RCC 7860 (cell line): ENCODE measurements around the gene CLMP.
"Not testable (repeated sequence)": the region's sequence is repeated elsewhere in the genome, so short reads cannot be mapped to it uniquely, and the experiment has no call there.

Source experiments
- DNase-seq: peaks from one replicate; pipeline ENCODE4 v3.0.0-alpha.2; 2015; ENCODE audit warnings: low spot score
- FAIRE-seq: peaks from 2 replicates; lab custom pipeline; 2012; peaks lifted over from hg19 to GRCh38; lab: Jason Lieb, UNC

Gene CLMP

DNA sequence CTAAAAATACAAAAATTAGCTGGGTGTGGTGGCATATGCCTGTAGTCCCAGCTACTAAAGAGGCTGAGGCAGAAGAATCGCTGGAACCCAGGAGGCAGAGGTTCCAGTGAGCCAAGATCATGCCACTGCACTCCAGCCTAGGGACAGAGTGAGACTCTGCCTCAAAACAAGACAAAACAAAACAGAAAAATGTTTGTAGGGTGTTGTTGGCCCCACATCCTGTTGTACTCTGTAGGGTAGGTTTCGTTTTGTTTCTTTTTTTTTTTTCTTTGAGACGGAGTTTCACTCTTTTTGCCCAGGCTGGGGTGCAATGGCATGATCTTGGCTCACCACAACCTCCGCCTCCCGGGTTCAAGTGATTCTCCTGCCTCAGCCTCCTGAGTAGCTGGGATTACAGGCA lies 107.4 kb downstream of the CLMP start:
- FAIRE-seq, DNase-seq: not testable (repeated sequence)

DNA sequence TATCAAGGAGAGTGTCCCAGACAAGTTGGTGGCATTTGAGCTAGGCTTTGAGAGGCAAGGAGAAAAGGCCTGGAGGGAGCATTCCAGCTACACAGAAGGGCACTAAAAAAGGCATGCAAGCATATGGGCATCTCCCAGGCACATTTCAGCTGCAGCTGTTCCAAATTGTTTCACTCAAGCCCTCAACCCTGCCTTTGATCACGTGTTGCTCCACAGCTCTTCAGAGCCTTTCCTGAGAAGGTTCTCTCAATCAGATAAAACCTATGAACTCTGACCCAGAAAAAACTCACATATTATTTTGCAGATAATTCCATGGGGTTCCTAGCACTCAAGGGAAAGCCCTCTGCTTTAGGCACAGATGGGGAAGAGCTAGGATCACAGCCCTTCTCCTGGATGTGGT lies 108.7 kb downstream of the CLMP start:
- DNase-seq, result no peak
- no peak for FAIRE-seq

DNA sequence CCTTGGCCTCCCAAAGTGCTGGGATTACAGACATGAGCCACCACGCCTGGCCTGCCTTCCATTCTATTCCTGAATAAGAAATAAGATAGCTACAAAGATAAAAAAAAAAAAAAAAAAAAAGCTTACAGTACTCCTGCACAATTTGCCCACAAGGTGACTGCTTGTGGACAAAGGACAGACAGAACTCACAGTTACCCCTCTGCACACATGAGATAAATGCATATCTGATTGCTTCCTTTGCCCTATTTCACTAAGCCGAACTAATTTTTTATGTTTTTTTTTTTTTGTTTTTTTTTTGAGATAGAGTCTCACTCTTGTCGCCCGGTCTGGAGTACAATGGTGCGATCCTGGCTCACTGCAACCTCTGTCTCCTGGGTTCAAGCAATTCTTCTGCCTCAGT lies 109.6 kb downstream of the CLMP start:
- FAIRE-seq (no peak), DNase-seq (no peak)

DNA sequence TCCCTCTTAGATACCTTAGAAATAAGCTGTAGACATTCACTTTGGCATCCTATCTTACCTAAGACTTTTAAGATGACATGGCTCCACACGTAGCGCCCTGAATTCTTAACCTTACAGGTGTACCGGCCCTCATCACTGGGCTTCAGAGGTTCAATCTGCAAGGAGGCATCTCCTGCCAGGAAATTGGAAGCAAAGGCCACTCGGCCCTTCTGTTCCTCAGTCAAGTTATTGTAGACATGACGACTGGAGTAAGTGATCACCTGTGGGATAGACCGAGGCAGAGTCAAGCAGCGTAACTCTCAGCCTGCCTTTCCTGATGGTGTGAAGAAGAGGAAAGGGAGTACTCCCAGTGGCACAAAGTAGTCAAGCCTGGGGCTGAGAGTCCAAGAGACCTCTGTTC lies 110.6 kb downstream of the CLMP start:
- no peak for FAIRE-seq
- no peak for DNase-seq

DNA sequence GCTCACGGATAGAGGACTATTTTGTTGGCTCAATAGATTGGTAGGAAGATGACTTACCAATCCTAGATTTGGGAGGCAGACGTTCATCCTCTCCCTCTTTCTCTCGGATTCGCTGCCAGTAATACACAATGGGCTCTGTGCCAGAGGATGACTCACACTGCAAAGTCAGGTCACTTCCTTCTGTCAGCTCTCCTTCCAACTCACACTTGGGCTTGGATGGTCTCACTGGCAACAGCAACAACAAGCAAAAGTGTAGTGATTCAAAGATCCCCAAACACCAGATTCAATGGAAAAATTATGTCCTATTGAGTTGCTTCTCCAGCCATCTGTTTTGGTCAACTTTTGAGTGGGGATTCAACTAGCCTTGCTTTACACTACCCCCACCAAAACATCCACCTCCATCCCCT lies 111.4 kb downstream of the CLMP start:
- peak; percentile 78 for FAIRE-seq

DNA sequence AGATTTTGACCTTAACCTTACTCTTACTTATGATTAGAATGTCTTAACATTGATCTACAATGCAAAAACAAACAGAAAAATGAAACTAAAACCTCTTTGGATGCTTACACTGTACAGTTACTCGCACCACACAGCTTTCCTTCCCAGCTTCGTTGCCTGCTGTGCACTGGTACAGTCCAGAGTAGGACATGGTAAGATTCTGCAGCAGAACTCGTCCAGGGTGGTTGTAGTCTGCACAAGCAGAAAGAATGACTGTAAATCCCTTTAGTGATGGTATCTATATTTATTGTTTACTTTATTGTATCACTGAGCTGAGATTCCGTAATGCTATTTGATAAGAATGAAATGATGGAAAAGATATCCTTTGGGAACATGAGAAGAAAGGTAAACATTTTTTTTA lies 112.1 kb downstream of the CLMP start:
- FAIRE-seq, result no peak
- no peak for DNase-seq

More for the DNA sequence above, 111.4 kb downstream of the CLMP start:
- peak; percentile 91 for DNase-seq

DNA sequence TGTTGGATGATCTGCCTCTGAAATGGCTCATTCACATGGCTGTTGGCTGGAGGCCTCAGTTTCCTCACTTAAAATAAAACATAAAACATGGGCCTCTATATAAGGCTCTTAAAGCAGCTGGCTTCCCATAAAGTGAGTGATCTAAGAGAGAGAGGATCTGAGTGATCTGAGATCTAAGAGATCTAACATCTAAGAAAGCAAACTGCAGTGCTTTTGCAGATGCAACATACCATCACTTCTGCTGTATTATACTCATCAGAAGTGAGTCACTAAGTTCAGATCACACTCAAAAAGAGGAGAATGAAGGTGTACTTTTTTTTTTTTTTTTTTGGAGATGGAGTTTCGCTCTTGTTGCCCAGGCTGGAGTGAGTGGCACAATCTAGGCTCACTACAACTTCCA lies 115.0 kb downstream of the CLMP start:
- no peak for FAIRE-seq

DNA sequence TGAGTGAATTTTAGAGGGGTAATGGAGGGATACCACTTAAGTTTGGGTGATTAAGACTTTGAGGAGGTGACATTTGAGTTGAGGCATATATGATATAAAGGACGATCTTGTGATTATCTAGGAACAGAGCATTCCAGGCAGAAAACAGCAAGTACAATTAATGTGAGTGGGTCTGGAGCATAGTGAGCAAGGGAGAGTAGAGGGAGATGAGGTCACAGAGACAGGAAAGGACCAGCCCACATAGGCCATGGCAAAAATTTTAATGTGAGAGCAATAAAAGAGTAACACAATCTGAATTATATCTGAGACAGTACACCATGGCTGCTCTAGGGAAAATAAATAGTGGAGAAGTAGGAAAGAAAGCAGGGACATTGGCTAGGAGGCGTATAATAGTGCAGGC lies 118.6 kb downstream of the CLMP start:
- FAIRE-seq, result no peak
- no peak for DNase-seq

More for the DNA sequence above, 115.0 kb downstream of the CLMP start:
- no peak for DNase-seq

DNA sequence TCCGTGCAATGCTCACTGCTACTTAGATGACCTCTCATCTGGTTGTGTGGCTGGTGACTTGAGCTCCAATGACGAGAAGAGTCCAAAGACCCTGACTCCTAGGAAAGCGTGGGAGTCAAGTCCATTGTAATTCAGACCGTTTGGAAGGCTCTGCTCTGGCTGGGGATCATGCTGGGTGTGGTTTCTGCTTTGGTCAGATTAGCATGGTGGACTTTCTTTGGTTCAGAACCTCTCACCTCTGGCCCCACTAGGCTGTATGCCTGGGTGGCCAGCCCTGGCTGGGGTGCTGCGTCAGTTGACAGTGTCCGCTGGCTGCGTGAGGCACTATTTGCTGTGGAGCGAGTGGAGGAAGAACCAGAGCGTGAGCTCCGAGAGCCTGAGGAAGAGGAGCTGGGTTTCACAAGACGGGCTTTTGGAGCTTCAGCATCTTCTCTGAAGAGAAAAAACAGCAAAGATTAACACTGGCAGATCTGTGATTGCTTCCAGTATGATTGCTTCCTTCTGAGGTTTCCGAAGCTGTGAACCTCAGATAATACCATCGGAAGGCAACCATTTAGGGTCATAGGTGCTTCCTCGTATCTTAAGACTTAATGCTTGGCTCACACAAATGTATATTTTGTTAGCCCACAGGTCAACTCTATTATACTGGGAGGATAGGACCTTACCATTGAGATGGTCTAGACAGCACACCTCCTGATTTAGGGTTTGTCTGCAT lies 121.5 kb downstream of the CLMP start:
- FAIRE-seq (no peak), DNase-seq (no peak)

DNA sequence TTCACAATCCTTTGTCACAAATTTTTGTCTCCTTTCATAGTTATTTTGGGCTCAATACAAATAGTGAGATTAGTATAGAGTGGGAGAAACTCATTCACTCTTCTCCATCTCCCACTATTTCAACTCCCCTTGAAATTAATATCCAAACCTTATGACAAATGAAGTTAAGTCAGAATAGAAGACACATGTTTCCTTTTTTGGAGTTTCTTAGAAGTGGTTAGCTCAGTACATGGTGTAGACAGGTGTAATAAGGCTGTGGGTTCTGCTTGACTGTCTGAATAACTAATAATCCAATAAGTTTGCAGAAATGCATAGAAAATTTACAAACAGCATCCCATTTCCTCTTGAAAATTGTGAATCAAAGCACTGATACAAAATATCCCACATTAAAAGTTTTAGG lies 122.3 kb downstream of the CLMP start:
- DNase-seq (no peak), FAIRE-seq (no peak)

DNA sequence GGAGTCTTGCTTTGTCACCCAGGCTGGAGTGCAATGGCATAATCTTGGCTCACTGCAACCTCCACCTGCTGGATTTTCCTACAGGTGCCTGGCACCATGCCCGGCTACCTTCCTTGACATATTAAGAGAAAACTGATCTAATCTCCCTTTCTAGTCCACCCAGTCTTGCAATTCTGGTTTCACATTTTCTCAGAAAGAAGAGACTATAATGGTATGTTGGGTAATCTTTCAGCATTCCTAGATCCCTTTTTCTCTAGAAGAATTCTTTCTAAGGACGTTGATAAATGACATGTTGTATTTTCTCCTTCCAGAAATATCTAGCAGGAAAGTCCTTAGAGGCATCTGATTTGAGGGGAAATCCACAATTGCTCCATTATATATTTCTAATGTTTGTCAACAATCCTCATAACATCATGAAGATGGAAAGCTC lies 122.7 kb downstream of the CLMP start:
- FAIRE-seq (no peak), DNase-seq (no peak)

DNA sequence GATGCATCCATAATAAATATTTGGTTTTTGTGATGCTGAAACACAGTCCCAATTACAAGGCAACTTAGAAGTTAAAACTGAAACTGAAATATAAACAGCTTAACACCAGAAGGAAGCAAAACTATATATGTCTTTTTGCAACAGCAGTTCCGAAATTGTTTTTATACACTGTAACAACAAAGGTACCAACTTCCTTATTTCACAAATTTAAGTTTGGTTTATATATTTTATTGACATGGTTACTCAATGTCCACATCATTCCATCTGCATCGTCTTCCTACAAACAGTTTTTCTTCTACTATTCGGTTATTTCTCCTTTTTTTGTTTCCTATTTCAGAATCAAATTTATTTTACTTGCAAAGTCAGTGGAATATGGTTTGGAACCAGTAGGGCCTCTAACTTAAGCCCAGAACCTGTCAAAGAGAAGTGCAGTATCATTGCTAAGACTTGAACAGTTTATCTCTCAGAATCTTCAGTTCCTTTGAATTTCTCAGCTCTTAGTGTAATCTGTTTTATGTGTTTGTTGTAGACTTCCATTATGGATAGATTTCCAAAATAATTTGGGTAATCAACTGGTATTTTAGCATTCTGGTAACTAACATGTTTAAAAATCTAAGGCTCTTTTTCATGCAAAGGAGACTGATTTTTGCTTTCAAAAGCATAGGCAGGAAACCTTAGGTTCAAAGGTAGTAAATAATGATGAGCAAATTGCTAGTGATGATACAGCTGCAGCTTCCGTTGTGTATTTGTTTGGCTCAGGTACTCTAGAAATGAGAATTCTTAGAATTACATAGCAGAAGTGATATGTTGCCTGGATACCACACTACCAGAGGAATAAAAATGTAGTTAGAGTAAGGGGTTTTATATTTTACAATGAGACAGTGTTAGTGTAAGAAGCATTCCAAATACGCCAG lies 124.9 kb downstream of the CLMP start:
- no peak for FAIRE-seq
- DNase-seq, result no peak

DNA sequence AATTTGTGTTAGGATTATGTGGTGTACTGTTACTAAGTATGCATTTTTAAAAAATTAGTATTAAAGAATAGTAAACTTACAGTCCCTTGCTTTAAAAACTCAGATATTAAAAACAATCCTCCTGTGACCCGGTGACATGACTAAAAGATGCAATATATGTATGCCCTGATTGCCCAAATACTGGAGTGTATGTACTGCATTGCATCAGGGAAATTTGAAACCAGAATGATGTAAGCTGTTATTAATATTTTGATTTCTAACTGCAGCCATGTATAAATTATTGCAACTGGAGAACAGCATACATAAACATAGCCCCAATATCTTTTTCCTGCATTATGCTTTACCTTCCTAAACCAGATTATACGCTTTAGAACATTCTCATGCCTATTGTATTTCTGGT lies 129.4 kb downstream of the CLMP start:
- DNase-seq, result no peak
- no peak for FAIRE-seq

DNA sequence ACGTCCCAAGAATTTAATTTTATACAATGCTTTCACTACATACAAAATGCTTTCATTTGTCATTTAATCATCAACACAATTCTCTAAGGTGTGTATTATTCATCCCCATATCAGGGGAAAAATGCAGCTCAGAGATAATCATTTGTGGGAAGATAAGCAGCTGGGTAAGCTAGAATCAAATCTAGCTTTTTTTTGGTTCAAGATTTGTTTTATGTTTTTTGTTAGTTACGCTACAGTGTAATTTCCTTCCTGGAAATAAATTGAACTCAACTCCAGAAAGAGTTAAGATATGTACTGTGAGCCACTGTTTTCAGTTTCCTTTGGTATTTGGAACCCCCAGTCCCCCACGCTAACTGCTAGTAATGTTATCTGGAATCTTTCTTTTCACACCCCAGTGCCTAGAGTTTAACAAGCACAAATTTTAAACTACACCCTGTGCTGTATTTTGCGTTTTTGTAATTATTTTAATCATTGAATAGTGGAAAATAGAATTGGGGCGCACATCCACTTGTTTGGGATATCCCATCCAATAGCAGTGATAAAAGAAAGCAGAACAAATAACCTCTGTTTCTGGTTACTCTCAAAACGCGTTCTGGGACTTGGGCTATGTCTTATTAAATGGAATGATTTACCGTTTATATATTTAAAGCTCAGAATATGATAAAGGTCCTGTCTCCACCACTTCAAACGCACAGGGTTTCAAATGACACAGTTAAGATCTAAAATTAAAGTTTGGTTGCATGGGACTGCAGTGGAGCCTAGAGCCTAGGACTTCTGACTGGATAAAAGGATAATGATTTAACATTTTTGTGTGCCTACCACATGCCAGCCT lies 131.0 kb downstream of the CLMP start:
- DNase-seq, result no peak
- no peak for FAIRE-seq

DNA sequence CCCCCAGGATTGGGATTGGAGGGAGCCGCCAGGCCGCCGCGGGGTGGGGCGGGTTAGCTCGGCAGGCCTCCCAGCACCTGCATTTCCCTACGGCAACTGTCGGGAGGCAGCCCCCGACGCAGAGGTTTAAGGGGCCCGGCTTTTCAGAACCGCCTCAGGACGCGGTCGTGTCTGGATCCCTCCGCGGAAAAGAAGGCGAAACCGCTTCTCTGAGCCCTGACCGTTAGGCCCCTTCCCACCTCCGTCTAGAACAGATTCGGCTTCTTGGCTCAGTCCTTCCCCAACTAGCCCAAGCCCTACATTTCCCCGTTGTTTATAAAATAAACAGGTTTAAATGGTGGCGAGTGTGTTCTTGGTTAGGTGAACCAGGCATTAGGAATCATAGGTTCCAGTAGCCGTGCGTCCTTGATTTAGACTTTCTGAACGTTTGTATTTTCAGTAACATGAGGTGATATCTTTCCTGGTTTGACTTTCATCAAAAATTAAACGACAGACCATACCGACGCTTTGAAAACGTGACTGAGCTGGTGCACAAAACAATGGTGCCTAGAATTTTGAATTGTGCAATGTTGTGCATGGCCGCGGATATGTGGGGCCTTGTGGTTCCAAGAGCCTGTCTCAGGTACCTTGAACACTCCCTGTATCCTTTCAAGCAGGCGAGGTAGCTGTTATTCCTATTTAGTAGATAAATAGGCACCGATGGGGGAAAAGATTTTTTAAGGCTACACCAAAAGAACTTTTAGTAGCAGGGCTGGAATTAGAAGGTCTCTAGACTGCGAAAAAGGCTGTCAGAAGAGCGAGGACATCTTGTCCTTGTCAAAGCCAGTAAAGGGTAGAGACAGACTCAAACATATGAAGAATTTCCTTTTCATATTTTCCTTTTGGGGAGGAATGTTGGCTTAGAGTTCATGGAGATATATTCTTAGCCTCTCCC lies 131.9 kb downstream of the CLMP start:
- FAIRE-seq (no peak), DNase-seq (peak; percentile 16)

DNA sequence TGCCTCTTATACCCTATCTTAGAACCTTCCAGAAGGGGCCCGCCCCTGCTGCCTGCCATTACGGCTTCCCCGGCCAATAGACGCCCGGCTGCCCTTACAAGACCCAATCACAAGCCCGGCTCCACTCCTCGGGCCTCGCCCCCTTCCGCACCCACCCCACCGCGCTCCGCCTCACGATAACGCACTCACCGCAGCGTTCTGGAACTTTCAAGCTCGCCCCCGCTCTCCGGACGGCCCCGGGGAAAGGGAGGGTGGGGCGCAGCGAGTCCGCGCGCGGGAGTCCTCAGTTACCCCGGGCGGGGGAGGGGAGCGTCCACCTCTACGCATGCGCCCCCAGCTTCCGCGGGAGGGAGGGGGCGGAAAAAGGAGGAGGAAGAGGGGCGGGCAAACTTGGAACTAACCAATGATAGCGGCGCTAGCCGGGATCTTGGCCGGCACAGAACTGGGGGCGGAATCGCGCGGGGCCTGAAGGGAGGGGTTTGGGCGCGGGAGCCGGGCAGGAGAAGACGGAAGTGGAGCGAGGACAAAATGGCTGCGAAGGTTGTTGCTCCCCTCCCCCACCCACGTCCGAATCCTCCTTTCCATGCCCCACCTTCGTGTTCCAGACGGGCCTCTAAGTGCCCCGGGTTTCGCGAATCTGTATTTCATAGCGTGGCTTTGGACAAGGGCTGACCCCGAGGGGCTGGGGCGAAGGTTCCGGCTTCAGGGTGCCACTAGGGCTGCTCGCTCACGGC lies 132.7 kb downstream of the CLMP start:
- FAIRE-seq (peak; percentile 58), DNase-seq (peak; percentile 95)

DNA sequence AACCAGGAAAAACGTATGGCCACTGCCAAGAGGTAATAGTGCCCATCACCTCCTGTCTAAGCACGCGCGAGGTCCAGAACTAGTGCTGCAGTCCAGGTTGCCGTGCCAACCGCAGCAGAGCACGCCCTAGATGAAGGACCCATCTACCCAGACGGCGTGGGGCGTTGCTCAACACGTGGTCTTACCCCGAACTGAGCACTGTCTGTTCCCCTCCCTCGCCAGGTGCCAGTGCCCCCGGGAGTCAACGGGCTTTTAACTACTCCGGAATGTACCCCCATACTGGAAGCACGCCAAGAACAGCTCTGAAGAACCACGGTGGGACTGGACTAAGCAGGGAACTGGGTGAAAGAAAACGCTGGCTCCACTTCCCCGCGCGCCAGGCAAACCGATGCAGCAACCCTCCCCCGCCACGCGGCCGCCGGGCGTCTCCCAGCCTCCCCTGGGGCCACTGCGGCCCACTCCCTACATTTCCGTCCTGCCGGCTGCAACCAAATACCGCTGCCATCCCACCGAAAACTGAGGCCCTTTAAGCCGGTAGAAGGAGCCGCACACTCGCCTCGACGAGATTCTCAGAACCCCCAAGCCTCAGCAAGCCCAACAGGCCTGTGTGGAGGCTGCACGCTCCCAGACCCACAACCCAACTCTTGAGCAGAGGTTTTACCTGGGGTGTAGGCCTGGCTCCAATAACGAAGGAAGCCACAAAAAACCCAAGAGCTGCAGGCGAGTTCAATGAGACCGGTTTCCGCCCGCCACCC lies 133.5 kb downstream of the CLMP start, which contains the start of gene HSPA8:
TSS of gene HSPA8 (minus strand) at position 734 of the 755 bp plus-strand sequence. CDS start 812 bp downstream, outside the sequence.
- FAIRE-seq, result no peak
- DNase-seq, result peak; percentile 45

DNA sequence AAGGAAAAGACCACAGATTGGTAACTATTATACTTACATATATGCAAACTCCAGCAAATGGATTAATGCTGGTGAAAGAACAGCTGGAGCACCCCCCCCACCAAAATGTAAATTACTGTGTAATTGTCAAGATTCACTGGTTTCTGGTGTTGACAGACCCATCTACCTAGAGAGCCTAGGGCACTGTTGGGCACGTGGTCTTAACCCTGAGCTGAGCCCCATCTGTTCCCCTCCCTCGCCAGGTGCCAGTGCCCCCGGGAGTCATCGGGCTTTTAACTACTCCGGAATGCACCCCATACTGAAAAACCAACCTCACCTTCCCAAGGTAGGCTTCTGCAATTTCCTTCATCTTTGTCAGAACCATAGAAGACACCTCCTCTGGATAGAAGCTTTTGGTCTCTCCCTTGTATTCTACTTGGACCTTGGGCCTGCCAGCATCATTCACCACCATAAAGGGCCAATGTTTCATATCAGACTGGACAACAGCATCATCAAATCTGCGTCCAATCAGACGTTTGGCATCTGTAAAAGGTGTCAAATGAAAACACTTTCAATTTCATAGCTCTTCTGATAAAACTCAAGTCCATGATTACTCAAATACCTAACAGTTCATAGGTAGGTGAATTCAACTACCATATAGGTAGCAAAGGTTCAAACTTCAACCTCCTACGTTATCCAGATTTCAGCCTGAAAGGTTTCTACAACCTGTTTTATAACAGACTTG lies 134.6 kb downstream of the CLMP start:
- no peak for DNase-seq
- no peak for FAIRE-seq
